Ectodermal cell (in vitro differentiated cells): ENCODE measurements around the gene CLTB.
A peak's percentile ranks its signal among the peaks of the same experiment; 100 is the strongest.
"Not testable (repeated sequence)": the region's sequence is repeated elsewhere in the genome, so short reads cannot be mapped to it uniquely, and the experiment has no call there.

Experiments used
- H3K27ac ChIP-seq: 2 replicates; pipeline ENCODE4 v1.7.0; 2013; ENCODE audit warnings: mild to moderate bottlenecking, low read depth, low read length; ENCODE audit not compliant: insufficient read depth, poor library complexity, severe bottlenecking
- H3K27me3 ChIP-seq: 2 replicates; pipeline ENCODE4 v1.7.0; 2013; ENCODE audit warnings: mild to moderate bottlenecking, low read length; ENCODE audit not compliant: insufficient read depth, control insufficient read depth, poor library complexity, severe bottlenecking
- H3K36me3 ChIP-seq: one replicate; pipeline ENCODE4 v1.7.0; 2013; ENCODE audit warnings: low read length; ENCODE audit not compliant: control insufficient read depth, insufficient read depth
- H3K4me1 ChIP-seq: one replicate; pipeline ENCODE4 v1.7.0; 2013; ENCODE audit warnings: low read length; ENCODE audit not compliant: control insufficient read depth, insufficient read depth
- H3K4me3 ChIP-seq: 2 replicates; pipeline ENCODE4 v1.7.0; 2013; ENCODE audit warnings: low read depth, low read length, control low read depth; ENCODE audit not compliant: insufficient read depth
- H3K9me3 ChIP-seq: 2 replicates; pipeline ENCODE4 v1.7.0; 2013; ENCODE audit warnings: mild to moderate bottlenecking, low read length, moderate library complexity; ENCODE audit not compliant: control insufficient read depth
- WGBS, 2 experiments: methylation state at CpG; one replicate each; pipeline ENCODE4 v1.1.7; 2013; ENCODE audit warnings: missing lambda C conversion rate in 2 of 2; 5-methylcytosine and 5-hydroxymethylcytosine counted together

The CLTB gene

DNA sequence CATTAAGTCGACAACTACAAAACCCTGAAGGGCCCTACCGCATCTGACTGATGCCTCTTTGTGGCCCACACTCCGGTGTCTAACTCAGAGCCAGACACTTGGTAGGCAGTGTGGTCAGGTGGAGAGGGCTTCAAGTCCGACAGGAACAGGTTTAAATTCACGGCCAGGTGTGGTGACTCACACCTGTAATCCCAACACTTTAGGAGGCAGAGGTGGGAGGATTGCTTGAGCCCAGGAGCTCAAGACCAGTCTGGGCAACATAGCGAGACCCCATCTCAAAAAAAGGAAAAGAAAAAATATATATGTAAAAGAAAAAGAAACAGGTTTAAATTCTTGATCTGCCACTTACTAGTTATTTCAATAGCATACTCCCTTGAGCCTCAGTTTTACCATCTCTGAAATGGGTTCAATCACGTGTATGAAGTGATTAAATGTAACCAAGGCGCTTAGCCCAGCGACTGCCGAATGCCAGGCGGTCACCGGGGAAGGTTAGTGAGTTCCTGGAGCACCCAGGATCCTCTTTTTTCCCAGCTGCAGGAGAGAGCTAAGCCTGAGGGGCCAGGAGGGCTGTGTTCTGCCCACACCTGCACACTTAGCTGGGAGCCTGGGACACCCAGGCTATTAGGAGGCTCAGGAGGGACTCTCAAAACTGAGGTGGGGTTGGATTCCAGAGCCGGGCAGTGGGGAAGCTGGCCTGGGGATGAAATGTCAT lies 943 bp downstream of the CLTB start:
- Histone ChIP-seq H3K9me3 (no peaks in the 10 kb centered on the region), H3K27me3 (peaks cover 22% of the 10 kb centered on the region), H3K4me1 (no peaks in the 10 kb centered on the region), H3K36me3 (no peaks in the 10 kb centered on the region), H3K4me3 (peak overlapping the region; percentile 70), H3K27ac (no peak overlapping the region)
- 87% methylated on average over 13 of the region's 13 CpGs for WGBS, 2 experiments

- no peak overlapping the region for H3K4me3 ChIP-seq
Observed at GRCh38 chr5:176414704-176415103, 1.6 kb downstream of the CLTB start.

DNA sequence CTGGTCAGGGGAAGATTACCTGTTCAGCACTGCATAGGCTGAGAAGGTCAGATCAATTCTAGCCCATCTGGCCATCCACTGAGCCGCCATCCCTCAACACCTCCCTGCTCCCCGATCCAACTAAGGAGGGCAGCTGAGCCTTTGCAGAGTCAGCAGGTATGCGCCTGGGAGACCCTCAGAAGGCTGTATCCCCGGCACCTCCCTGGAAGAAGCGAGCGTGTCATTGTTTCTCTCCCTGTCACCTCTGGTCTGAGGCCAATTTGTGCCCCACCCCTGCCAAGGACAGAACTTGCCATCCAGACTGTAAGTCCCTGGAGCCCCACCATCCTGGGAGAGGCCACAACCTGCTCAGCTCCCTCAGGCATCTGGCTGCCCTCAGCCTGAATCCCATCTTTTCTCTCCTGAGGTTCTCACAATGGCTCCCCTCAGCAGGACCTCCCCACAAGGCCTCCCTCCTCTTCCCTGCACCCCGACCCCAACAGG lies 2.6 kb downstream of the CLTB start:
- 84% methylated on average over 7 of the region's 7 CpGs for WGBS, 2 experiments
- Histone ChIP-seq H3K4me3 (no peak overlapping the region), H3K27me3 (peaks cover 22% of the 10 kb centered on the region), H3K9me3 (no peaks in the 10 kb centered on the region), H3K36me3 (no peaks in the 10 kb centered on the region), H3K4me1 (no peaks in the 10 kb centered on the region), H3K27ac (no peak overlapping the region)

More at GRCh38 chr5:176414704-176415103, 1.6 kb downstream of the CLTB start:
- Histone ChIP-seq H3K36me3 (no peaks in the 10 kb centered on the region), H3K9me3 (no peaks in the 10 kb centered on the region), H3K4me1 (no peaks in the 10 kb centered on the region), H3K27me3 (peaks cover 22% of the 10 kb centered on the region), H3K27ac (no peak overlapping the region)
- 91 to 93% methylated on average over 3 of the region's 3 CpGs for WGBS, 2 experiments

- WGBS, 2 experiments = 90 to 94% methylated on average over 2 of the region's 2 CpGs
- Histone ChIP-seq H3K4me3 (no peak overlapping the region), H3K36me3 (no peaks in the 10 kb centered on the region), H3K27me3 (peaks cover 22% of the 10 kb centered on the region), H3K9me3 (no peaks in the 10 kb centered on the region), H3K27ac (no peak overlapping the region), H3K4me1 (no peaks in the 10 kb centered on the region)
Observed at GRCh38 chr5:176413255-176413565, 3.1 kb downstream of the CLTB start.

DNA sequence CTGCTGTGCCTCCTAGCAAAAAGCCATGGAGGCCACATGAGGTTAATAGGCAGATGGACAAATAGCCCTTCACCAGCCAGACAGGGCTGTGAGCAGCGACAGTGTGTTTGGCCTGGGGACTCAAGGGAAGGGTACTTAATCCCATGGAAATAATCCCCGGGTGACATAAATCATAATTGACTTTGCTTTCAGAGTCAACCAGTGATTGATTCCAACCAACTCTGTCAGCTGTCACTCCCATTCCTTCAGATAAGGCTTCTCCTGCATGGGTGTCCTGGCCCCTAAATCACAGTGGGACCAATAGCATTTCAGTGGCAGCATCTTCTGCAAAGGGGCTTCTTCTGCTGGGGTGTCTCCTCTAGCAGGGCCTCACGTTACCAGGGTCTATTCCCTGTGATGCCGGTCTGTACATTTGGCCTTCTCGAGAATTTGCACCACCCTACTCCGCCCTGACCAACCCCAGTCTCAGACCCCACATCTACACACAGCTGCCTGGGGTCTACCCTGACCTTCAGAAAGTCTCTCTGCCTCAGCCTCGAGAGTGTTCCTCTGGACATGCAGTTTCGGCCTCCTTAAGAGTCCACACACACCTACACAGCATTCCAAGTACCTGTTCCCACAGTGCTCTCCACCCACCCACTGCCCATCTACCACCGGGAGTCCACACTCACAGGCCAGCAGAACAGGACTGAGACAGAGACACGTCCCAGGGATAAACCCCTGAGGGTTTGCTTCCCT lies 3.7 kb downstream of the CLTB start:
- no peak overlapping the region for H3K4me3 ChIP-seq
- no peaks in the 10 kb centered on the region for H3K9me3 ChIP-seq
- 91 to 92% methylated on average over 10 of the region's 10 CpGs for WGBS, 2 experiments
- H3K36me3 ChIP-seq = no peaks in the 10 kb centered on the region
- H3K27ac ChIP-seq = no peak overlapping the region
- peaks cover 18% of the 10 kb centered on the region for H3K27me3 ChIP-seq
- no peaks in the 10 kb centered on the region for H3K4me1 ChIP-seq

- Histone ChIP-seq H3K27me3 (peaks cover 1% of the 10 kb centered on the region), H3K9me3 (no peaks in the 10 kb centered on the region), H3K27ac (no peak overlapping the region), H3K4me3 (no peak overlapping the region), H3K4me1 (no peaks in the 10 kb centered on the region), H3K36me3 (no peaks in the 10 kb centered on the region)
- WGBS, 2 experiments = 89 to 93% methylated on average over 5 of the region's 5 CpGs
Observed at GRCh38 chr5:176410486-176411180, 5.7 kb downstream of the CLTB start.

DNA sequence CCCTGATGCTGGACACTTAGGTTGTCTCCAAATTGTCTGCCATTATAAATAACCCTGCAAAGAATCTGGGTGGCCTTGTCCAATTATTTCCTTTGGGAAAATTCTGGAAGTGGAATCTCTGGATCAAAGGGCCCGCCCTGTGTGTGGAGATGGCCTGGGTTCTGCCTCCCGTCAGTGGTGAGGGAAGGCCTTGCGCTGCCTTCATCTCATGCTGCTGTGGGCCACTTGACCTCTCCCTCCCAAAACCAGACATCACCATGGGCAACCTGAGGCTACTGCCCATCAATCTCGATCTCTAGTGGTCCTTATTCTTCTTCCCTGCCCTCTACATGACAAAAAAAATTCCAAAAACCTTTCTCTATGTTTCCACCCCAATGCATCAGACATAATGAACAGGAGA lies 6.6 kb downstream of the CLTB start:
- WGBS, 2 experiments = 89 to 90% methylated on average over 4 of the region's 4 CpGs
- no peak overlapping the region for H3K27ac ChIP-seq
- no peaks in the 10 kb centered on the region for H3K27me3 ChIP-seq
- H3K36me3 ChIP-seq = no peaks in the 10 kb centered on the region
- H3K4me1 ChIP-seq = no peaks in the 10 kb centered on the region
- no peaks in the 10 kb centered on the region for H3K9me3 ChIP-seq
- no peak overlapping the region for H3K4me3 ChIP-seq

- no peaks in the 10 kb centered on the region for H3K27me3 ChIP-seq
- no peaks in the 10 kb centered on the region for H3K9me3 ChIP-seq
- H3K36me3 ChIP-seq = no peaks in the 10 kb centered on the region
- H3K4me1 ChIP-seq = no peaks in the 10 kb centered on the region
- 91 to 94% methylated on average over 5 of the region's 5 CpGs for WGBS, 2 experiments
- H3K4me3 ChIP-seq = no peak overlapping the region
- H3K27ac ChIP-seq = no peak overlapping the region
Observed at GRCh38 chr5:176408590-176408989, 7.7 kb downstream of the CLTB start.

DNA sequence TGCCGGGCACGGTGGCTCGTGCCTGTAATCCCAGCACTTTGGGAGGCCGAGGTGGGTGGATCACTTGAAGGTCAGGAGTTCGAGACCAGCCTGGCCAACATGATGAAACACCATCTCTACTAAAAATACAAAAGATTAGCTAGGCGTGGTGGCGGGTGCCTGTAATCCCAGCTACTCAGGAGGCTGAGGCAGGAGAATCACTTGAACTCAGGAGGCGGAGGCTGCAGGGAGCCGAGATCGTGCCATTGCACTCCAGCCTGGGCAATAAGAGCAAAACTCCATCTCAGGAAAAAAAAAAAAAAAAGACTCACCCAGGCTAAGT lies 8.1 kb downstream of the CLTB start:
- H3K4me1 ChIP-seq, H3K27ac ChIP-seq, H3K36me3 ChIP-seq, H3K4me3 ChIP-seq, H3K9me3 ChIP-seq, H3K27me3 ChIP-seq: not testable (repeated sequence)
- WGBS, 2 experiments = 94 to 98% methylated on average over 10 of the region's 10 CpGs

DNA sequence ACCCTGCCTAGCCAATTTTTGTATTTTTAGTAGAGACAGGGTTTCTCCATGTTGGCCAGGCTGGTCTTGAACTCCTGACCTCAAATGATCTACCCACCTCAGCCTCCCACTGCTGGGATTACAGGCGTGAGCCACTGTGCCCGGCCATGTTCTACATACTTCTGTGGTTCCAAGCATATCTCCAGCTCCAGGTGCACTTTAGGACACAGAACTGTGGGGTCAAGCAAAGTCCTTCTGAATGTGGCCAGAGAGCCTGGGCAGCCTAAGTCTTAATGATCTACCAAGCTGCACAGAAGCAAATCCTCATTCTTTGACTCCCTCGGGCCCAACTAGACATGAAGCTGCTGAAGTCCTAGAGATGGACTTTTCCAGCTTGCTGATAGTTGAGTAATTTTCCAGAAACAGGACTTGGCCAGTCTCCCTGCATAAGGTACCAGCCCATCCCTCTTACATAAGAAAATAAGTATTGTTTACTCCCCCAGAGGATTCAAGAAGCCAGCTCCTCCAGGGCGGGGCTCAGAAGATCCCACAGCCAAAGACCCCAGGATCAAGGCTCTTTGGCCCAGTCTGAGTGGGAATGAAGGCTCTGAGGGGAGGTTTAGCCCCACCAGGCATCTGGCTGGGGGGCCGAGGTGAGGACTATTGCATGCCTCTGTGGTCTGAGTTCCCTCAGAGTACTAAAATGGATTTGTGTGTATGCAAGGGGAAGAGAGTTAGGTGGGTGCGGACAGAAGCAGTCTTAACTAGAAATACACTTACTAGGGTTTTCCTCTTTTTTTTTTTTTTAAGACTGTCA lies 8.7 kb downstream of the CLTB start:
- no peak overlapping the region for H3K4me3 ChIP-seq
- WGBS, 2 experiments = 93 to 94% methylated on average over 6 of the region's 6 CpGs
- no peaks in the 10 kb centered on the region for H3K36me3 ChIP-seq
- H3K27ac ChIP-seq = no peak overlapping the region
- H3K27me3 ChIP-seq = no peaks in the 10 kb centered on the region
- no peaks in the 10 kb centered on the region for H3K9me3 ChIP-seq
- no peaks in the 10 kb centered on the region for H3K4me1 ChIP-seq
